Kidney epithelial cell (primary cell): ENCODE results near the gene KCNIP4. TPM values are rescaled to one million over a fixed set of nuclear protein-coding genes. Genes with fewer than 3 reads are reported as not detected.

Experiments used
- DNase-seq: peaks from one replicate; pipeline ENCODE4 v3.0.0-alpha.2; 2010; ENCODE audit warnings: low read depth
- H3K27me3 ChIP-seq: 2 replicates; pipeline ENCODE4 v1.6.0; 2011; ENCODE audit warnings: low read length; ENCODE audit not compliant: control insufficient read depth, insufficient read depth
- H3K36me3 ChIP-seq: 2 replicates; pipeline ENCODE4 v1.5.1; 2011; ENCODE audit warnings: low read length; ENCODE audit not compliant: control insufficient read depth, insufficient read depth
- H3K4me3 ChIP-seq: 2 replicates; pipeline ENCODE4 v1.5.1; 2011; ENCODE audit warnings: low read depth, mild to moderate bottlenecking, control low read depth, low read length
- total RNA-seq: library from RNA; depleted of rRNA; stranded (reverse); fragments of >200 nt; gene quantifications from 2 replicates; pipeline ENCODE4 v1.2.3, GENCODE V29; 2015
- TF ChIP-seq, protein P1 (sequence below): IDR thresholded peaks from 2 replicates; pipeline ENCODE4 v1.5.1; 2011; ENCODE audit warnings: mild to moderate bottlenecking, moderate library complexity, low read length, control low read depth, inconsistent platforms; ENCODE audit not compliant: insufficient read depth, poor library complexity, severe bottlenecking

Gene KCNIP4
- total RNA-seq, 1 donor from 2014 or later, result 5.5 TPM

DNA sequence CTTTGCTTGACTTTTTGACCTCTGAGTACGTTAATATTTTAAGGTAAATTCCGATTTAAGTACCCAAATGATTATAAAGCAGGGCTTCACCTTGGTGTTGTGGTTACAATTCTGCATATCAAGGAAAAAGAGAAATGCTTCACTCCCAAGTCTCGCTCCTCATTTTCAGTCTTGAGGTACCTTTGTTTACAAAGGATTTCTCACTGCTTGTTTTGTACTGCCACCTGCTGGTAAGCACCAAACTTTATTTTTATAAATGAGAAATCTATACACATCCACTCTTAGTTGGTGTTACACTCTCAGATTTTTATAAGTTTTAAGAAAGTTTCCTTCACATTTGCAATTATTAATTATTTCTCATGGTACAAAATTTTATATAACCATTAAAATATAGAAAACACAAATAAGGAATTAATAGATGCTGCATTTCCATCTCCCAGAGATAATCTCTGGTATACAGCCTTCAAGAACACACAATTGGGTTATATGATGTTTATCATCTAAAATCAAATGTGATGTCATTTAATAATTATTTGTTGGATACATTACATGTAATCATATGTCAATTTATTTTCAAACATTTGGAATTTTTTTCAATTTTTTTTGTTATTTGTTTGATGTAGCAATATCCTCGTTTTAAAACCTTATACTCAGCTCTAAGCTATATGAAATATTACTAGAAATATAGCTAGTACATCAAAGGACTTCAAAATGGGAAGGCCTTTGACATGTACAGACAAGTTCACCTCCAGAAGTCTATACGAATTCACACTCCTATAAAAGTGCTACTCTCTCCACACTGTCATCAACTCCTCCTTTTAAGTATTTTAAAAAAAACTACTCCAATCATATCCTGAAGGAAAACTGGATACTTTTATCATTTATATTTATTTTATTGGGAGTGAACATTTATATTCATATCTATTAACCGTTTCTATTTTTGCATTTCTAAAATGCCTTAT is 179.9 kb downstream of the KCNIP4 start:
- Histone ChIP-seq H3K4me3 (no peak overlapping the region), H3K27me3 (no peaks in the 10 kb centered on the region), H3K36me3 (no peaks in the 10 kb centered on the region)
- TF ChIP-seq, protein P1, sequence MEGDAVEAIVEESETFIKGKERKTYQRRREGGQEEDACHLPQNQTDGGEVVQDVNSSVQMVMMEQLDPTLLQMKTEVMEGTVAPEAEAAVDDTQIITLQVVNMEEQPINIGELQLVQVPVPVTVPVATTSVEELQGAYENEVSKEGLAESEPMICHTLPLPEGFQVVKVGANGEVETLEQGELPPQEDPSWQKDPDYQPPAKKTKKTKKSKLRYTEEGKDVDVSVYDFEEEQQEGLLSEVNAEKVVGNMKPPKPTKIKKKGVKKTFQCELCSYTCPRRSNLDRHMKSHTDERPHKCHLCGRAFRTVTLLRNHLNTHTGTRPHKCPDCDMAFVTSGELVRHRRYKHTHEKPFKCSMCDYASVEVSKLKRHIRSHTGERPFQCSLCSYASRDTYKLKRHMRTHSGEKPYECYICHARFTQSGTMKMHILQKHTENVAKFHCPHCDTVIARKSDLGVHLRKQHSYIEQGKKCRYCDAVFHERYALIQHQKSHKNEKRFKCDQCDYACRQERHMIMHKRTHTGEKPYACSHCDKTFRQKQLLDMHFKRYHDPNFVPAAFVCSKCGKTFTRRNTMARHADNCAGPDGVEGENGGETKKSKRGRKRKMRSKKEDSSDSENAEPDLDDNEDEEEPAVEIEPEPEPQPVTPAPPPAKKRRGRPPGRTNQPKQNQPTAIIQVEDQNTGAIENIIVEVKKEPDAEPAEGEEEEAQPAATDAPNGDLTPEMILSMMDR, result peak; percentile 54
- no peak for DNase-seq

DNA sequence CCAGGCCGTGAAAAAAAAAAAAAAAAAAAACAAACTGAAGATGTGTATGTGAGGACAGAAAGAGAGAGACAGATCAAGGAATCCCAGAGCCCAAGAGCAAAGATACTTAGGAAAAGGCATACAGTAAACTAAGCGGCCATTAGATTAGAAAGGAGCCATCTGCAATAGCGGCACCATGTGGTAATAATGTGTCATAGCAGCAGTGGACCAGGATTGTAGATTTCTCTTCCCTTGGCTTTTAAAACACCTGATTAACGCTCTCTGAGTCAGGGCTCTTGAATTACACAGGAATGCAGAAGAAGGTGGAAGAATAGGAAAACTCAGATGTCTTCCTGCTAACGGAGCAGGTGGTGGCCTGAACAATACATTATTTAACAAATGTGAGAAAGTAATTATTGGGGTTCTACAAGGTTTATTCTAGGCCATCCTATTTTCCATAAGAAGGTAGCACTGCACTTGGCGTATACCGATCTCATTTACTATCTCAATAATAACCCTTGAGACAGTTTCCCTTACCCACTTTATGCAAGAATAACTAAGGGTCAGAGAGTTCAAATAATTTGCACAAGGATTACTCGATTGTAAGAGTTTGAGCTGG is 182.7 kb downstream of the KCNIP4 start:
- H3K27me3 ChIP-seq, result no peaks in the 10 kb centered on the region
- DNase-seq, result no peak
- no peaks in the 10 kb centered on the region for H3K36me3 ChIP-seq
- H3K4me3 ChIP-seq, result no peak overlapping the region
- TF ChIP-seq, protein P1, result peak; percentile 83

DNA sequence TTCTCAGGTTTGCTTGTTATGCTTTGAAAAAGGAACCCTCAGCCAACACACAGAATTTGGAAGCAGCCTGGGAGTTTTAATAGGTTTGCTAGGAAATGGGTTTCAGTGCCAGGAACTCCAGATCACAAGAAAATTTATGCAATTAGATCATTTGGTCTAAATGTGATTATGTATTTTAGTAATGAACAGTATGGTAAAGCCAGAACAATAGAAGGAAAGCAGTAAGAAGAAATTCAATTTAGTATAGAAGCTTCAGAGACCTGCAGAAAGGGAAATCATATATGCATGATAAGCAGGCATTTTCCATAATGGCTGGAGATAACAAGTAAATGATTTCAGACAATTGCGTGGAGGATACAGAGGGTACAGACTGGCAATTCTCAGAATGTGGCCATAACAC is 184.7 kb downstream of the KCNIP4 start:
- TF ChIP-seq, protein P1, result no peak
- Histone ChIP-seq H3K36me3 (no peaks in the 10 kb centered on the region), H3K27me3 (no peaks in the 10 kb centered on the region), H3K4me3 (no peak overlapping the region)
- DNase-seq, result no peak

DNA sequence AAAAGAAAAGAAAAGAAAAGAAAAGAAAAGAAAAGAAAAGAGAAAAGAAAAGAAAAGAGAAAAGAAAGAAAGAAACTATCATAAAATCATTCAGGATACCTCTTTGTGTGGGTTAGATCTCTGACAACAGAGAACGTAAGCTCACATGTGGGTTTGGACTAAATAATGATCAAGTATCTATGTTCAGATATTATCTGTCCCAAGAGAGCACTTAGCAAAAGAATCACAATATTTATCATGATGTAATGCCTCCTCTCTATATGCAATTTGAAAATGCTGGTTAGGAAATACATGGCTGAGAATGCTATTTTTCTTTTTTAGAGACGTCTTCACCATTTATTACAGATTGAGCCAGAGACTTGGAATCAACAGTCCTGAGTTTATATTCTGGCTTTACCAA is 191.3 kb downstream of the KCNIP4 start:
- TF ChIP-seq, protein P1, result no peak
- DNase-seq, result no peak
- Histone ChIP-seq H3K36me3 (no peaks in the 10 kb centered on the region), H3K4me3 (no peak overlapping the region), H3K27me3 (no peaks in the 10 kb centered on the region)

DNA sequence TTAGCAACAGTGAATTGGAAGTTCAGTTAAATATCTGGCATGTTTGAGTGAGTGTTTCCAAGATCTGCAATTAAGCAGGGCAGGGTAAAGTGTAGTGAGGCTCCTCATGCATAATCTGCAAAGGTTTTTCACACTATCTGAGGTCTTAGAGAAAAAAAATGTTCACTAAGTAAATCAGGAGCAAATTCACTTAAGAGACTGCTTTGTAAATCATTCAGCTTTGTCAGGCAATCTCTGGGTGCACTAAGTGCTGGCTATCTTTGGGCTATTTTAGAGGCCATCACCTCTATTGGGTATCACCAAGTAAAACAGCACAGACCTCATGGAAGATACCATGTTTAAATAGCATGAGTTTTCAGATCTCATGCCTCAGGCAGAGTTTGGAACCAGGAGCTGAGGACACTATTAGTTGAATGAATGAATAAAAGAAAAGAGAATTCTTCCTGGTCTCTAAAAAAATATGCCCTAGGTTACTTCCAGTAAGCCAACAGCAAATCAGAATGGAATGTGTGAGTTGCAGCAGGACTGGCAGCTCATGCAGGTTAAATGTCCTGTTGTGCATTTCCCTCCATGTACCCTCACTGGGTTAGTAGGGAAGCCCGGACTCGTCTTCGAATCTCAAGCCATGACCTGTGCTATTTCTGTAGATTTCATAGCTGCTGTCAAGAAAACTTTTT is 195.3 kb downstream of the KCNIP4 start:
- peak; percentile 9 for DNase-seq

More for the DNA sequence above, 195.3 kb downstream of the KCNIP4 start:
- TF ChIP-seq, protein P1, result no peak
- Histone ChIP-seq H3K4me3 (no peak overlapping the region), H3K36me3 (no peaks in the 10 kb centered on the region), H3K27me3 (no peaks in the 10 kb centered on the region)
